Kidney (tissue), 14 donors: ENCODE measurements around the gene TSHZ2. TPM values are rescaled to one million over a fixed set of nuclear protein-coding genes. Genes with fewer than 3 reads are reported as not detected.

Experiments
- DNase-seq, 5 donors: peaks; one replicate each; pipeline ENCODE4 v3.0.0-alpha.2; 2013 to 2020
- FAIRE-seq: peaks from 2 replicates; lab custom pipeline; 2012; peaks lifted over from hg19 to GRCh38; lab: Jason Lieb, UNC
- H3K27ac ChIP-seq, 2 donors: one replicate each; pipeline ENCODE4 v1.7.0; 2013; ENCODE audit warnings: low read depth in 2 of 2, low read length in 2 of 2, inconsistent platforms in 1 of 2
- H3K27me3 ChIP-seq: one replicate; pipeline ENCODE4 v1.7.1; 2013; ENCODE audit warnings: low read length, inconsistent platforms; ENCODE audit not compliant: control insufficient read depth, insufficient read depth
- H3K36me3 ChIP-seq, 3 donors: one replicate each; pipeline versions ENCODE4 v1.7.0 to v1.7.1; 2013; ENCODE audit warnings: low read length in 3 of 3, control low read depth in 1 of 3, inconsistent platforms in 1 of 3; ENCODE audit not compliant: insufficient read depth in 3 of 3, control insufficient read depth in 2 of 3
- H3K4me1 ChIP-seq, 3 donors: one replicate each; pipeline versions ENCODE4 v1.7.0 to v1.7.1; 2013; ENCODE audit warnings: low read length in 3 of 3, inconsistent platforms in 1 of 3, low read depth in 1 of 3; ENCODE audit not compliant: control insufficient read depth in 2 of 3, insufficient read depth in 2 of 3
- H3K4me3 ChIP-seq, 3 donors: one replicate each; pipeline versions ENCODE4 v1.7.0 to v1.8.1; 2013; ENCODE audit warnings: low read length in 3 of 3, control low read depth in 1 of 3, inconsistent platforms in 1 of 3
- H3K9ac ChIP-seq, 3 donors: one replicate each; pipeline versions ENCODE4 v1.7.0 to v1.7.1; 2013; ENCODE audit warnings: low read length in 3 of 3, control low read depth in 1 of 3, inconsistent platforms in 1 of 3
- H3K9me3 ChIP-seq, 3 donors: one replicate each; pipeline versions ENCODE4 v1.7.0 to v1.7.1; 2013; ENCODE audit warnings: low read length in 3 of 3, control low read depth in 1 of 3, inconsistent platforms in 1 of 3; ENCODE audit not compliant: control insufficient read depth in 2 of 3, insufficient read depth in 1 of 3
- intact Hi-C: fragments of 100-400 bp; cut with DNase I; formaldehyde crosslinking; loops from one replicate; pipeline ENCODE4 v1.11.1; 2022
- polyA plus RNA-seq: library from polyadenylated mRNA; stranded (reverse); fragments of 350-450 nt; fragmentation: Illumina TruSeq; extraction: RNeasy Lipid Tissue Mini Kit (QIAGEN cat#74804); gene quantifications from one replicate; pipeline ENCODE4 v1.2.3, GENCODE V29; 2014; ENCODE audit warnings: low read depth, low replicate concordance; ENCODE audit not compliant: insufficient read depth
- total RNA-seq: library from RNA; stranded (reverse); fragmentation: NEBNext Ultra II Directional; extraction: Animal tissue kit (Norgen Biotek cat#: 25700); gene quantifications from one replicate; pipeline ENCODE4 v1.2.1, GENCODE V29; 2021
- TF ChIP-seq, protein P1 (sequence below): IDR thresholded peaks from 3 replicates; pipeline ENCODE4 v1.5.1; 2012; ENCODE audit warnings: mild to moderate bottlenecking, moderate library complexity, borderline replicate concordance; ENCODE audit not compliant: insufficient read depth; ENCODE audit errors: extremely low read depth
- donor health status: control.
- donor health status: control.
- donor health status: control.
- donor health status: control.
- donor health status: control.
- donor health status: DM: yes; HTN: yes; CAD: no.
- donor health status: Normal renal cell carcinoma (clear cell type).

The TSHZ2 gene
- total and polyA plus RNA-seq, 2 donors from 2014 or later: 0.86 to 15.5 TPM

GRCh38 chr20:53445321-53445731 lies 473.2 kb downstream of the TSHZ2 start:
- peaks cover 0 to 20% (median 4%) of the 10 kb centered on the region in 3 donors for H3K9me3 ChIP-seq
- intact Hi-C loops: no loop called here
- H3K27me3 ChIP-seq: no peaks in the 10 kb centered on the region
- TF ChIP-seq, protein P1, sequence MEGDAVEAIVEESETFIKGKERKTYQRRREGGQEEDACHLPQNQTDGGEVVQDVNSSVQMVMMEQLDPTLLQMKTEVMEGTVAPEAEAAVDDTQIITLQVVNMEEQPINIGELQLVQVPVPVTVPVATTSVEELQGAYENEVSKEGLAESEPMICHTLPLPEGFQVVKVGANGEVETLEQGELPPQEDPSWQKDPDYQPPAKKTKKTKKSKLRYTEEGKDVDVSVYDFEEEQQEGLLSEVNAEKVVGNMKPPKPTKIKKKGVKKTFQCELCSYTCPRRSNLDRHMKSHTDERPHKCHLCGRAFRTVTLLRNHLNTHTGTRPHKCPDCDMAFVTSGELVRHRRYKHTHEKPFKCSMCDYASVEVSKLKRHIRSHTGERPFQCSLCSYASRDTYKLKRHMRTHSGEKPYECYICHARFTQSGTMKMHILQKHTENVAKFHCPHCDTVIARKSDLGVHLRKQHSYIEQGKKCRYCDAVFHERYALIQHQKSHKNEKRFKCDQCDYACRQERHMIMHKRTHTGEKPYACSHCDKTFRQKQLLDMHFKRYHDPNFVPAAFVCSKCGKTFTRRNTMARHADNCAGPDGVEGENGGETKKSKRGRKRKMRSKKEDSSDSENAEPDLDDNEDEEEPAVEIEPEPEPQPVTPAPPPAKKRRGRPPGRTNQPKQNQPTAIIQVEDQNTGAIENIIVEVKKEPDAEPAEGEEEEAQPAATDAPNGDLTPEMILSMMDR: no peak
- DNase-seq (peak in 2 of 5 donors; percentile 62 to 73), FAIRE-seq (no peak)
- no peaks in the 10 kb centered on the region for H3K36me3 ChIP-seq
- peaks cover 0 to 11% (median 7%) of the 10 kb centered on the region in 3 donors for H3K4me1 ChIP-seq
- no peak overlapping the region for H3K4me3 ChIP-seq
- H3K27ac ChIP-seq: peak overlapping the region; percentile 52 to 57
- H3K9ac ChIP-seq: no peak overlapping the region

- Histone ChIP-seq H3K27me3 (no peaks in the 10 kb centered on the region), H3K36me3 (no peaks in the 10 kb centered on the region), H3K4me1 (peaks cover 0 to 11% (median 7%) of the 10 kb centered on the region in 3 donors), H3K9ac (no peak overlapping the region), H3K9me3 (peaks cover 0 to 21% (median 4%) of the 10 kb centered on the region in 3 donors), H3K27ac (peak overlapping the region; percentile 52 to 57), H3K4me3 (no peak overlapping the region)
- intact Hi-C loops: no loop called here
- DNase-seq (no peak), FAIRE-seq (no peak)
- TF ChIP-seq, protein P1: no peak
Measured at GRCh38 chr20:53445932-53446331, 473.8 kb downstream of the TSHZ2 start.

GRCh38 chr20:53447316-53447715 lies 475.2 kb downstream of the TSHZ2 start:
- DNase-seq: no peak
- Histone ChIP-seq H3K27ac (no peak overlapping the region), H3K9ac (no peak overlapping the region), H3K4me3 (no peak overlapping the region), H3K9me3 (peaks cover 0 to 21% (median 4%) of the 10 kb centered on the region in 3 donors), H3K36me3 (no peaks in the 10 kb centered on the region), H3K27me3 (no peaks in the 10 kb centered on the region), H3K4me1 (peaks cover 0 to 11% (median 7%) of the 10 kb centered on the region in 3 donors)
- FAIRE-seq: no peak
- TF ChIP-seq, protein P1: no peak
- intact Hi-C loops: no loop called here

- DNase-seq (no peak), FAIRE-seq (no peak)
- intact Hi-C loops: no loop called here
- Histone ChIP-seq H3K9ac (no peak overlapping the region), H3K9me3 (peaks cover 0 to 21% (median 4%) of the 10 kb centered on the region in 3 donors), H3K4me3 (no peak overlapping the region), H3K27ac (no peak overlapping the region), H3K4me1 (peaks cover 0 to 11% (median 7%) of the 10 kb centered on the region in 3 donors), H3K27me3 (no peaks in the 10 kb centered on the region), H3K36me3 (no peaks in the 10 kb centered on the region)
- TF ChIP-seq, protein P1: no peak
Measured at GRCh38 chr20:53448426-53448825, 476.3 kb downstream of the TSHZ2 start.
